PC-9 (cell line): Measurements from ENCODE around the gene SDK1. TPM values are rescaled to one million over a fixed set of nuclear protein-coding genes. Genes with fewer than 3 reads are reported as not detected.
"Not testable (repeated sequence)": the region's sequence is repeated elsewhere in the genome, so short reads cannot be mapped to it uniquely, and the experiment has no call there.

Experiments used
- BruUV-seq: library from RNA; stranded (reverse); fragments of 400-500 nt; replicated peaks from 2 replicates; lab custom pipeline; 2021; lab: Mats Ljungman, UMichigan
- CTCF ChIA-PET: fragments of 300-600 bp; sonication (Branson Sonifier 250); formaldehyde crosslinking; loops from one replicate; lab custom pipeline; 2022; ENCODE audit warnings: antibody characterized with exemption; lab: Charles Lee
- POLR2A ChIA-PET: fragments of 300-600 bp; sonication (Branson Sonifier 250); formaldehyde crosslinking; loops from one replicate; lab custom pipeline; 2022; ENCODE audit warnings: antibody characterized with exemption; ENCODE audit not compliant: unreplicated experiment; lab: Charles Lee
- DNase-seq, 2 experiments: peaks; one replicate each; pipeline versions ENCODE4 v3.0.0 to v3.0.0-alpha.2; 2015 to 2022; ENCODE audit warnings: mixed read lengths in 1 of 2
- H2AFZ ChIP-seq: fragments of 200-600 bp; sonication (generic); 2 replicates; pipeline ENCODE4 v1.8.1; 2017; ENCODE audit warnings: antibody characterized with exemption
- H3F3A ChIP-seq: fragments of 200-600 bp; sonication (generic); 2 replicates; pipeline ENCODE4 v1.8.1; 2017; ENCODE audit warnings: antibody characterized with exemption, mild to moderate bottlenecking, low read depth; ENCODE audit not compliant: insufficient read depth
- H3K27ac ChIP-seq: fragments of 200-600 bp; sonication (generic); 2 replicates; pipeline ENCODE4 v1.6.1; 2016; ENCODE audit warnings: mixed run types
- H3K27me3 ChIP-seq: fragments of 200-600 bp; sonication (generic); 2 replicates; pipeline ENCODE4 v1.6.1; 2016; ENCODE audit warnings: low read depth, mixed run types; ENCODE audit not compliant: insufficient read depth
- H3K36me3 ChIP-seq: fragments of 200-600 bp; sonication (generic); 2 replicates; pipeline ENCODE4 v1.6.1; 2016; ENCODE audit warnings: low read depth, mixed run types
- H3K4me1 ChIP-seq: fragments of 200-600 bp; sonication (generic); replicated peaks from 2 replicates; pipeline ENCODE4 v1.6.1; 2016; ENCODE audit warnings: mixed run types; ENCODE audit not compliant: insufficient read depth
- H3K4me2 ChIP-seq: fragments of 200-600 bp; sonication (generic); 2 replicates; pipeline ENCODE4 v1.6.1; 2017; ENCODE audit warnings: mixed run types
- H3K4me3 ChIP-seq: fragments of 200-600 bp; sonication (generic); 2 replicates; pipeline ENCODE4 v1.6.1; 2016; ENCODE audit warnings: mixed run types
- H3K79me2 ChIP-seq: fragments of 200-600 bp; sonication (generic); 2 replicates; pipeline ENCODE4 v1.6.1; 2017; ENCODE audit warnings: low read depth, mixed run types
- H3K9me2 ChIP-seq: fragments of 200-600 bp; sonication (generic); 2 replicates; pipeline ENCODE4 v1.8.1; 2017; ENCODE audit warnings: mild to moderate bottlenecking; ENCODE audit not compliant: insufficient read depth
- H3K9me3 ChIP-seq: fragments of 200-600 bp; sonication (generic); 2 replicates; pipeline ENCODE4 v1.8.1; 2016; ENCODE audit warnings: low read depth; ENCODE audit not compliant: insufficient read depth
- H4K20me1 ChIP-seq: fragments of 200-600 bp; sonication (generic); 2 replicates; pipeline ENCODE4 v1.8.1; 2017; ENCODE audit not compliant: insufficient read depth
- CTCF ChIP-seq: fragments of 200-600 bp; sonication (generic); conservative IDR thresholded peaks from 2 replicates; pipeline ENCODE4 v1.6.1; 2017; ENCODE audit warnings: mixed run types, antibody characterized with exemption, mild to moderate bottlenecking, moderate library complexity
- EZH2 ChIP-seq: fragments of 200-600 bp; sonication (generic); IDR thresholded peaks from 2 replicates; pipeline ENCODE4 v1.8.0; 2017; ENCODE audit warnings: antibody characterized with exemption, low read depth
- intact Hi-C: fragments of 100-400 bp; cut with micrococcal nuclease; formaldehyde crosslinking; loops from one replicate; pipeline ENCODE4 v1.10.0; 2022; ENCODE audit not compliant: unreplicated experiment
- total RNA-seq: library from RNA; stranded (reverse); gene quantifications from 2 replicates; pipeline ENCODE4 v1.2.3, GENCODE V29; 2021

SDK1 gene
- total RNA-seq, 1 experiment from 2014 or later, result not detected

GRCh38 chr7:3937605-3938004, 636.6 kb downstream of the SDK1 start:
- DNase-seq, result no peak
- ChIA-PET CTCF (no interaction called here), POLR2A (no interaction called here)

DNA sequence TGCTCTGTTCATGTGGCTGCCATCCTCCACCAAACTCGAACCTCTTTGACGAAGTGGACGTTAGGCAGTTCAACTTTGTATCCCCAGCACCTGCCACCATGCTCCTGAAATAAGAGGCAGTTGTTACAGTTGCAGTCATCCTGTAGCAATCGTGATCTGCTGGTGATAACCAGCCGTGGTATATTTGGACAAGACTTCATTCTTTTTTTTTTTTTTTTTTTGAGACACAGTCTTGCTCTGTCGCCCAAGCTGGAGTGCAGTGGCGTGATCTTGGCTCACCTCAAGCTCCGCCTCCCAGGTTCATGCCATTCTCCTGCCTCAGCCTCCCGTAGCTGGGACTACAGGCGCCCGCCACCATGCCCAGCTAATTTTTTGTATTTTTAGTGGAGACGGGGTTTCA, 640.7 kb downstream of the SDK1 start:
- POLR2A ChIA-PET, CTCF ChIA-PET, H3K79me2 ChIP-seq, DNase-seq, H4K20me1 ChIP-seq, H3K36me3 ChIP-seq, H3K27ac ChIP-seq, H2AFZ ChIP-seq, intact Hi-C loops, H3F3A ChIP-seq, H3K4me1 ChIP-seq, H3K4me2 ChIP-seq, H3K9me3 ChIP-seq, BruUV-seq, H3K4me3 ChIP-seq, H3K9me2 ChIP-seq: not testable (repeated sequence)
- peaks cover 77% of the 10 kb centered on the region for H3K27me3 ChIP-seq

More at GRCh38 chr7:3937605-3938004, 636.6 kb downstream of the SDK1 start:
- Histone ChIP-seq H3K36me3 (no peaks in the 10 kb centered on the region), H3K4me1 (no peaks in the 10 kb centered on the region), H3K9me3 (peaks cover 4% of the 10 kb centered on the region; the same call in 1 of the 2 replicates), H3K9me2 (no peaks in the 10 kb centered on the region), H2AFZ (no peak overlapping the region), H3F3A (no peaks in the 10 kb centered on the region), H3K4me3 (no peak overlapping the region), H4K20me1 (0 out of 2 replicates have a peak, but pooled peaks cover 4% of the 10 kb centered on the region), H3K27ac (no peak overlapping the region), H3K79me2 (no peaks in the 10 kb centered on the region), H3K27me3 (peaks cover 86% of the 10 kb centered on the region), H3K4me2 (no peak overlapping the region)
- no TSS peak for BruUV-seq
- intact Hi-C loops, result no loop called here
- no peak for TF ChIP-seq EZH2
- no peak for TF ChIP-seq CTCF

- Histone ChIP-seq H3K9me3 (no peaks in the 10 kb centered on the region), H3K79me2 (no peaks in the 10 kb centered on the region), H3K4me1 (no peaks in the 10 kb centered on the region), H3F3A (no peaks in the 10 kb centered on the region), H3K27me3 (peaks cover 71% of the 10 kb centered on the region), H3K4me3 (no peak overlapping the region), H3K27ac (no peak overlapping the region), H3K9me2 (no peaks in the 10 kb centered on the region), H3K4me2 (no peak overlapping the region), H3K36me3 (no peaks in the 10 kb centered on the region), H4K20me1 (no peaks in the 10 kb centered on the region), H2AFZ (no peak overlapping the region)
- BruUV-seq, result no TSS peak
- no peak for DNase-seq
- ChIA-PET POLR2A (no interaction called here), CTCF (no interaction called here)
- TF ChIP-seq EZH2 (no peak), CTCF (no peak)
- intact Hi-C loops, result no loop called here
Measured at GRCh38 chr7:3942276-3942675, 641.2 kb downstream of the SDK1 start.
